Stomach (tissue), 9 donors: ENCODE measurements around the gene S1PR2. TPM values are rescaled to one million over a fixed set of nuclear protein-coding genes. Genes with fewer than 3 reads are reported as not detected.
A peak's percentile ranks its signal among the peaks of the same experiment; 100 is the strongest.
"Not testable (repeated sequence)": the region's sequence is repeated elsewhere in the genome, so short reads cannot be mapped to it uniquely, and the experiment has no call there.

Source experiments
- DNase-seq, 2 donors: peaks; one replicate each; pipeline versions ENCODE4 v3.0.0 to v3.0.0-alpha.2; 2013 to 2019
- H3K27ac ChIP-seq, 5 donors: fragments of 200-600 bp in 4 of 5; sonication (generic) in 4 of 5; one replicate each; pipeline ENCODE4 v1.5.1; 2013 to 2019; ENCODE audit warnings: mild to moderate bottlenecking in 1 of 5, moderate library complexity in 1 of 5
- H3K27me3 ChIP-seq, 3 donors: fragments of 200-600 bp; sonication (generic); one replicate each; pipeline ENCODE4 v1.5.1; 2017 to 2019; ENCODE audit warnings: mixed run types in 1 of 3
- H3K36me3 ChIP-seq, 4 donors: fragments of 200-600 bp; sonication (generic); 1 replicate in 3 of 4; 2 replicates in 1 of 4; pipeline ENCODE4 v1.5.1; 2016 to 2019
- H3K4me1 ChIP-seq, 4 donors: fragments of 200-600 bp; sonication (generic); one replicate each; pipeline ENCODE4 v1.5.1; 2016 to 2019
- H3K4me3 ChIP-seq, 4 donors: fragments of 200-600 bp; sonication (generic) in 3 of 4; one replicate each; pipeline ENCODE4 v1.5.1; 2016 to 2019; ENCODE audit warnings: mild to moderate bottlenecking in 1 of 4
- H3K9me3 ChIP-seq, 4 donors: fragments of 200-600 bp; sonication (generic); one replicate each; pipeline ENCODE4 v1.5.1; 2016 to 2019
- EP300 ChIP-seq: sonication (generic); formaldehyde crosslinking; IDR thresholded peaks from one replicate; pipeline ENCODE4 v1.6.1; 2017; ENCODE audit warnings: antibody characterized with exemption
- POLR2A ChIP-seq, 4 donors: fragments of 450-650 bp; IDR thresholded peaks; one replicate each; pipeline ENCODE4 v1.6.1; 2016; ENCODE audit warnings: antibody characterized with exemption in 4 of 4, control low read depth in 2 of 4, mild to moderate bottlenecking in 1 of 4, moderate library complexity in 1 of 4
- POLR2AphosphoS5 ChIP-seq, 3 donors: sonication (generic); formaldehyde crosslinking; IDR thresholded peaks; one replicate each; pipeline ENCODE4 v1.6.1; 2016; ENCODE audit warnings: antibody characterized with exemption in 3 of 3
- WGBS, 5 donors: extraction: QIAGEN DNeasy Blood & Tissue Kit in 3 of 5; methylation state at CpG; one replicate each; pipeline versions ENCODE4 v1.1.5 to v1.1.7; 2013 to 2018; 5-methylcytosine and 5-hydroxymethylcytosine counted together
- intact Hi-C: fragments of 100-400 bp; cut with DNase I; formaldehyde crosslinking; loops from one replicate; pipeline ENCODE4 v1.15.1; 2023; ENCODE audit warnings: low total_unique reads
- polyA plus RNA-seq, 3 donors: library from polyadenylated mRNA; stranded (reverse); fragments of 200-250 nt; gene quantifications; one replicate each; pipeline ENCODE4 v1.2.3, GENCODE V29; 2013
- total RNA-seq, 5 donors: library from RNA; depleted of rRNA; stranded (reverse); fragments of >200 nt; gene quantifications; one replicate each; pipeline versions ENCODE4 v1.1.0 to v1.2.3, GENCODE V29; 2014 to 2016
- TF ChIP-seq, protein P1 (sequence below), 7 experiments: fragments of 450-650 bp in 4 of 7; fragments of 200-600 bp in 3 of 7; sonication (generic) in 3 of 7; IDR thresholded peaks; one replicate each; pipeline ENCODE4 v1.5.1; 2016 to 2019; ENCODE audit warnings: antibody characterized with exemption in 7 of 7, control low read depth in 2 of 7, mild to moderate bottlenecking in 1 of 7
- donor health status: healthy with polysubstance abuse.
- donor health status: Bipolar disorder and iron deficiency.
- donor health status: healthy.

S1PR2 gene
- total and polyA plus RNA-seq, 8 donors = 0.29 to 11.7 (median 2.7) TPM; not detected in 1

DNA sequence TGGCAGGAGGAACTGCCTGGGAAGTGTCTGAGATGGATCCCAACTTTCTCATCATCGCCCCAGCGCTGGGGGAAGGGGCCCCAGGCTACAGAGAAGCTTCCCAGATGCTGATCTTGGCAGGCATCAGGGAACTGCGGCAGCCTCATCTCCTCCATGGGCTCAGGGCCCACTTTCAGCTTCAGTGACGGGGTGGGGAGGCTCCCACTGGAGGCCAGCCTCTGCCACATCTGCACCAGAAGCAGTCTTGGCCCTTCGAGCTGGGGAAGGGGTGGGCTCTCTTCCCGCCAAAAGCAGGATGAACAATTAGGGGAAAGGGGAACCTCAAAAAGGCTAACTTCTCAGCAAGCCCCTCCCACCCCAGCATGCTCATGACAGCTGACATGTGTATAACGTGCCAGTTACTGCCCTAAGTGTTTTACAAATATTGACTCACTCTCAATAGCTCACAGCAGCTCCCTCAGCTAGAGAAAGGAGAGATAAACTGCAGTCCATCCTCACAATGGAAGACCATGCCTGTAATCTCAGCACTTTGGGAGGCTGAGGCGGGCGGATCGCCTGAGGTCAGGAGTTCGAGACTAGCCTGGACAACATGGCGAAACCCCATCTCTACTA is 7.1 kb upstream of the S1PR2 start:
- Histone ChIP-seq H3K4me3 (no peak overlapping the region), H3K9me3 (no peaks in the 10 kb centered on the region), H3K36me3 (no peaks in the 10 kb centered on the region), H3K27me3 (no peaks in the 10 kb centered on the region), H3K4me1 (peaks cover 8 to 33% (median 12%) of the 10 kb centered on the region in 4 donors), H3K27ac (peak overlapping the region; percentile 44 to 85 (median 72))
- intact Hi-C loops = no loop called here
- TF ChIP-seq POLR2AphosphoS5 (IDR thresholded peaks at IDR 0.05) (peak in 2 of 3 donors; percentile 2 to 37), POLR2A (IDR thresholded peaks at IDR 0.05) (no peak), EP300 (no peak)
- TF ChIP-seq, protein P1, sequence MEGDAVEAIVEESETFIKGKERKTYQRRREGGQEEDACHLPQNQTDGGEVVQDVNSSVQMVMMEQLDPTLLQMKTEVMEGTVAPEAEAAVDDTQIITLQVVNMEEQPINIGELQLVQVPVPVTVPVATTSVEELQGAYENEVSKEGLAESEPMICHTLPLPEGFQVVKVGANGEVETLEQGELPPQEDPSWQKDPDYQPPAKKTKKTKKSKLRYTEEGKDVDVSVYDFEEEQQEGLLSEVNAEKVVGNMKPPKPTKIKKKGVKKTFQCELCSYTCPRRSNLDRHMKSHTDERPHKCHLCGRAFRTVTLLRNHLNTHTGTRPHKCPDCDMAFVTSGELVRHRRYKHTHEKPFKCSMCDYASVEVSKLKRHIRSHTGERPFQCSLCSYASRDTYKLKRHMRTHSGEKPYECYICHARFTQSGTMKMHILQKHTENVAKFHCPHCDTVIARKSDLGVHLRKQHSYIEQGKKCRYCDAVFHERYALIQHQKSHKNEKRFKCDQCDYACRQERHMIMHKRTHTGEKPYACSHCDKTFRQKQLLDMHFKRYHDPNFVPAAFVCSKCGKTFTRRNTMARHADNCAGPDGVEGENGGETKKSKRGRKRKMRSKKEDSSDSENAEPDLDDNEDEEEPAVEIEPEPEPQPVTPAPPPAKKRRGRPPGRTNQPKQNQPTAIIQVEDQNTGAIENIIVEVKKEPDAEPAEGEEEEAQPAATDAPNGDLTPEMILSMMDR (IDR thresholded peaks at IDR 0.05) = no peak
- 29 to 49% (median 35%) methylated on average over 12 of the region's 12 CpGs for WGBS, 5 donors
- DNase-seq = peak; percentile 31 to 94

DNA sequence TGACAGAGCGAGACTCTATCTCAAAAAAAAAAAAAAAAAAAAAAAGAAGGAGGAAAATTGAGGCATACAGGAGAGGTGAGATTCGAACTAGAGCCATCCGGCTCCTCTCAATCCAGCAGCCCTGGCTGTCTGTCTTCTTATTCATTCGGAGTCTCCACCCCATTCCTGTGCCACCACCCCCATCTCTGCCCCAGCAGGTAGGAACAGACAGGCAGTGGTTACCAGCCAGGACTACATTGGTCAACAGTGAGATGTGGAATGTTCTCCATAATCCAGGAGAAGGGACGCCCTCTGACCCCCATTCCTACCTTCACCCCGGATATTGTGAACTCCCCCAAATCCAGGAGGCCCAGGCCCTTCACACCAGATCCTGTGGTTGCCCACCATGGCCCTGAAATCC is 6.6 kb upstream of the S1PR2 start:
- H3K9me3 ChIP-seq = no peaks in the 10 kb centered on the region
- no peak for DNase-seq
- peak overlapping the region; percentile 44 to 85 (median 72) for H3K27ac ChIP-seq
- H3K27me3 ChIP-seq = no peaks in the 10 kb centered on the region
- intact Hi-C loops = no loop called here
- 70 to 78% (median 77%) methylated on average over 6 of the region's 6 CpGs for WGBS, 5 donors
- no peak overlapping the region for H3K4me3 ChIP-seq
- H3K36me3 ChIP-seq = no peaks in the 10 kb centered on the region
- H3K4me1 ChIP-seq = peaks cover 8 to 33% (median 12%) of the 10 kb centered on the region in 4 donors
- TF ChIP-seq, protein P1 (IDR thresholded peaks at IDR 0.05) = no peak
- TF ChIP-seq EP300 (no peak), POLR2AphosphoS5 (IDR thresholded peaks at IDR 0.05) (no peak), POLR2A (IDR thresholded peaks at IDR 0.05) (no peak)

DNA sequence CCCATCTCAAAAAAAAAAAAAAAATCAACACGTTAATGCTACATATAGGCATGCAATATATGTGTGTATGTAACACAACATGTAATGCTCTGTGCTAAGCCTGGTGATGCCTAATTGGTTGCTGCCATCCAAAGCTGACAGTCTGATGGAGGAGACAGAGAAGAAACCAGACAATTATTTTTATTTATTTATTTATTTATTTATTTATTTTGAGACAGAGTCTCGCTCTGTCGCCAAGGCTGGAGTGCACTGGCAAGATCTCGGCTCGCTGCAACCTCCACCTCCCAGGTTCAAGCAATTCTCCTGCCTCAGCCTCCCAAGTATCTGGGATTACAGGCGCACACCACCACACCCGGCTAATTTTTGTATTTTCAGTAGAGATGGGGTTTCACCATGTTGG is 4.3 kb upstream of the S1PR2 start:
- H3K27me3 ChIP-seq, intact Hi-C loops, H3K4me3 ChIP-seq, DNase-seq, H3K9me3 ChIP-seq, H3K36me3 ChIP-seq: not testable (repeated sequence)
- peaks cover 8 to 44% (median 23%) of the 10 kb centered on the region in 4 donors for H3K4me1 ChIP-seq
- peak overlapping the region in 4 of 5 donors; percentile 59 to 85 (median 77) for H3K27ac ChIP-seq
- WGBS, 5 donors = 92 to 95% (median 94%) methylated on average over 7 of the region's 7 CpGs

DNA sequence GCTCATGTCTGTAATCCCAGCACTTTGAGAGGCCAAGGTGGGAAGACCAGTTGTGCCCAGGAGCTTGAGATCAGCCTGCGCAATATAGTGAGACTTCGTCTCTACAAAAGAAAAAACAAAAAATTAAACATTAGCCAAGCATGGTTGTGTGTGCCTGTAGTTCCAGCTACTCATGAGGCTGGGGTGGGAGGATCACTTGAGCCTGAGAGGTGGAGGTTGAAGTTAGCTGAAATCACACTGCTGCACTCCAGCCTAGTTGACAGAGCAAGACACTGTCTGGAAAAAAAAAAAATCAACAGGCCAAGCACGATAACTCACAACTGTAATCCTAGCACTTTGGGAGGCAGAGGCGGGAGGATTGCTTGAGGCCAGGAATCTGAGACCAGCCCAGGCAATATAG is 3.9 kb upstream of the S1PR2 start:
- WGBS, 5 donors = 70 to 80% (median 77%) methylated on average over 4 of the region's 4 CpGs
- intact Hi-C loops = no loop called here

More for the DNA sequence above, 3.9 kb upstream of the S1PR2 start:
- Histone ChIP-seq H3K27me3 (peaks cover 0 to 5% (median 0%) of the 10 kb centered on the region in 3 donors), H3K27ac (no peak overlapping the region), H3K36me3 (no peaks in the 10 kb centered on the region), H3K4me3 (no peak overlapping the region), H3K9me3 (no peaks in the 10 kb centered on the region), H3K4me1 (peaks cover 11 to 48% (median 27%) of the 10 kb centered on the region in 4 donors)
- DNase-seq = no peak
- TF ChIP-seq POLR2A (IDR thresholded peaks at IDR 0.05) = no peak
- TF ChIP-seq, protein P1 (IDR thresholded peaks at IDR 0.05) = no peak
- no peak for TF ChIP-seq POLR2AphosphoS5 (IDR thresholded peaks at IDR 0.05)
- TF ChIP-seq EP300 = no peak
